Measurements from ENCODE around the gene OTOP1.

GRCh38 chr4:4247696-4248028 lies 20.9 kb upstream of the OTOP1 start:
- TF ChIP-seq POLR2AphosphoS5 (IDR thresholded peaks at IDR 0.05; ENCODE audit: low read length) (no peak), CHD1 (IDR thresholded peaks at IDR 0.05; ENCODE audit: low read depth, low read length) (no peak), CTCF (IDR thresholded peaks at IDR 0.05 in 2 of 3, conservative IDR thresholded peaks at IDR 0.05 in 1 of 3; ENCODE audit: control insufficient read depth in 2 of 3, extremely low read depth in 1 of 3, insufficient read depth in 1 of 3, low read depth in 3 of 3, low read length in 3 of 3) (no peak)
